ENCODE results near the gene LZTFL1.

DNA sequence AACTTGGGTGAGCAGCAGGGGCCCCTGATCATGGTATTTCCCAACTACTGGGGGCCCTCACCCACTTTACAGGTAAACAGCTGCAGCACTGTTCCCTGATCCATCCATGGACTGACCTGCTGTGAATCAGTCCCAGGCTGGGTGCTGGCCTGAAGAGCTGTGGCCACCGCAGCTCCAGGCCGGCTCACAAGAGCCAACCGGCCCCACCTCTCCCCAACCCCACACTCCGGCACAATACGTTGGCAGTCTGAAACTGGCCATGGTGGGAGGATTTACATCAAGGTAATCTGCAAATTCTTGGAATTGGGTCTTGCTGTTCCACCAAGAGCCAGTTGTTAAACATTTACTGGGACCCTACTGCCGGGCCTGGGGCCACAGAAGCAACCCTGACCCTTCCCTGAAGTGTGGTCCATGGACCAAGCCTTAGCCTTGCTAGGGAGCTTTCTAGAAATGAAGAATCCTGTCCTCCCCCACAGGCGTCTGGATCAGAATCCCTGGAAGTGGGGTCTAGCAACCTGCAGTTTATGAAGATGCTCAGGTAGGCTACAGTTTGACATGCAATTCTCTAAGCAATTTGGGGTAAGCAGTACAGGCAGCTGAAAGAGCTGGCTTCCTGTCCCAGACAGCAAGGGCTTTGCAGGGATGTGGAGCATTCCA is 49.3 kb downstream of the LZTFL1 start:
- TF ChIP-seq, protein P1, sequence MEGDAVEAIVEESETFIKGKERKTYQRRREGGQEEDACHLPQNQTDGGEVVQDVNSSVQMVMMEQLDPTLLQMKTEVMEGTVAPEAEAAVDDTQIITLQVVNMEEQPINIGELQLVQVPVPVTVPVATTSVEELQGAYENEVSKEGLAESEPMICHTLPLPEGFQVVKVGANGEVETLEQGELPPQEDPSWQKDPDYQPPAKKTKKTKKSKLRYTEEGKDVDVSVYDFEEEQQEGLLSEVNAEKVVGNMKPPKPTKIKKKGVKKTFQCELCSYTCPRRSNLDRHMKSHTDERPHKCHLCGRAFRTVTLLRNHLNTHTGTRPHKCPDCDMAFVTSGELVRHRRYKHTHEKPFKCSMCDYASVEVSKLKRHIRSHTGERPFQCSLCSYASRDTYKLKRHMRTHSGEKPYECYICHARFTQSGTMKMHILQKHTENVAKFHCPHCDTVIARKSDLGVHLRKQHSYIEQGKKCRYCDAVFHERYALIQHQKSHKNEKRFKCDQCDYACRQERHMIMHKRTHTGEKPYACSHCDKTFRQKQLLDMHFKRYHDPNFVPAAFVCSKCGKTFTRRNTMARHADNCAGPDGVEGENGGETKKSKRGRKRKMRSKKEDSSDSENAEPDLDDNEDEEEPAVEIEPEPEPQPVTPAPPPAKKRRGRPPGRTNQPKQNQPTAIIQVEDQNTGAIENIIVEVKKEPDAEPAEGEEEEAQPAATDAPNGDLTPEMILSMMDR (IDR thresholded peaks at IDR 0.05): no peak
- TF ChIP-seq POLR2A (IDR thresholded peaks at IDR 0.05): no peak
